Motor neuron (in vitro differentiated cells): ENCODE results near the gene NOX4. TPM values are rescaled to one million over a fixed set of nuclear protein-coding genes. Genes with fewer than 3 reads are reported as not detected.

Source experiments
- ATAC-seq, 8 experiments: fragments of 200-7000 bp; cut with Tn5 transposase; replicated peaks in 6 of 8; 2 replicates each; pipeline ENCODE4 v1.8.0; 2021; ENCODE audit warnings: mild to moderate bottlenecking in 8 of 8, moderate library complexity in 8 of 8
- H3K27ac ChIP-seq, 2 donors: fragments of 250-450 bp; sonication (Bioruptor Pico); 2 replicates each; pipeline ENCODE4 v1.9.0; 2021; ENCODE audit warnings: antibody characterized with exemption in 2 of 2, mild to moderate bottlenecking in 2 of 2, moderate library complexity in 1 of 2
- H3K4me1 ChIP-seq, 2 donors: fragments of 250-450 bp; sonication (Bioruptor Pico); replicated peaks in 1 of 2; 2 replicates each; pipeline ENCODE4 v1.6.1; 2021; ENCODE audit warnings: antibody characterized with exemption in 2 of 2, mild to moderate bottlenecking in 2 of 2, moderate library complexity in 1 of 2
- H3K4me3 ChIP-seq, 5 donors: fragments of 250-450 bp; sonication (Bioruptor Pico); 2 replicates each; pipeline ENCODE4 v1.9.0; 2021; ENCODE audit warnings: antibody characterized with exemption in 5 of 5, mild to moderate bottlenecking in 5 of 5, moderate library complexity in 4 of 5
- WGBS, 10 experiments: fragments of 450-650 bp; shearing (Covaris generic); methylation state at CpG; one replicate each; pipeline ENCODE4 v1.0.0; 2022; 5-methylcytosine and 5-hydroxymethylcytosine counted together
- in situ Hi-C, 9 experiments: fragments of 400-800 bp; cut with MboI; loops; one replicate each; pipeline ENCODE4 v1.15.0; 2021; ENCODE audit warnings: low sequenced_read_pairs in 9 of 9, low pct_unique_long_range_greater_than_20kb in 2 of 9; ENCODE audit not compliant: unreplicated experiment in 9 of 9
- total RNA-seq, 8 experiments: library from RNA; unstranded; fragments of 300-600 nt; gene quantifications; 2 replicates each; pipeline versions ENCODE4 v1.2.3 to v1.2.4, GENCODE V29; 2022

The NOX4 gene
- total RNA-seq, 8 experiments from 2014 or later = 0.36 to 3.1 (median 1.2) TPM

GRCh38 chr11:89498845-89499448 is 7.8 kb upstream of the NOX4 start:
- Histone ChIP-seq H3K27ac (no peak overlapping the region), H3K4me1 (no peaks in the 10 kb centered on the region), H3K4me3 (no peak overlapping the region)
- no peak for ATAC-seq
- WGBS, 10 experiments = 75 to 100% (median 89%) methylated on average over 2 to 5 of the region's 5 CpGs; no CpG with 5 or more reads in 3 of the 10 experiments
- in situ Hi-C loops = no loop called here

- in situ Hi-C loops = no loop called here
- no peak overlapping the region for H3K27ac ChIP-seq
- no peak for ATAC-seq
- H3K4me3 ChIP-seq = no peak overlapping the region
- WGBS, 10 experiments = 0 to 64% (median 40%) methylated on average over 1 to 3 of the region's 3 CpGs
- H3K4me1 ChIP-seq = peaks cover 0 to 6% of the 10 kb centered on the region in 2 donors
Measured at GRCh38 chr11:89495951-89496350, 4.8 kb upstream of the NOX4 start.

GRCh38 chr11:89493431-89493830 is 2.3 kb upstream of the NOX4 start:
- no peak for ATAC-seq
- Histone ChIP-seq H3K4me1 (peaks cover 7 to 15% of the 10 kb centered on the region in 2 donors), H3K4me3 (no peak overlapping the region), H3K27ac (no peak overlapping the region)
- in situ Hi-C loops = no loop called here
- 74 to 100% (median 89%) methylated on average over 1 to 3 of the region's 3 CpGs; no CpG with 5 or more reads in 2 of the 10 experiments for WGBS, 10 experiments

GRCh38 chr11:89490602-89490980 is 584 bp downstream of the NOX4 start:
- Histone ChIP-seq H3K27ac (no peak overlapping the region), H3K4me3 (peak overlapping the region; percentile 34 to 48 (median 37)), H3K4me1 (peaks cover 7 to 15% of the 10 kb centered on the region in 2 donors)
- in situ Hi-C loops = no loop called here
- ATAC-seq = no peak
- WGBS, 10 experiments = 0 to 80% (median 50%) methylated on average over 1 to 3 of the region's 3 CpGs; no CpG with 5 or more reads in 1 of the 10 experiments

GRCh38 chr11:89489930-89490329 is 1.2 kb downstream of the NOX4 start:
- ATAC-seq = no peak
- Histone ChIP-seq H3K4me3 (no peak overlapping the region), H3K4me1 (peaks cover 7 to 15% of the 10 kb centered on the region in 2 donors), H3K27ac (no peak overlapping the region)
- in situ Hi-C loops = no loop called here
- WGBS, 10 experiments = 78 to 100% (median 87%) methylated on average over 1 of the region's 1 CpG; no CpG with 5 or more reads in 2 of the 10 experiments

- no peak for ATAC-seq
- no peak overlapping the region for H3K27ac ChIP-seq
- H3K4me3 ChIP-seq = no peak overlapping the region
- in situ Hi-C loops = no loop called here
- WGBS, 10 experiments = 41 to 90% (median 81%) methylated on average over 2 to 3 of the region's 3 CpGs; no CpG with 5 or more reads in 1 of the 10 experiments
- H3K4me1 ChIP-seq = peaks cover 7 to 14% of the 10 kb centered on the region in 2 donors
Measured at GRCh38 chr11:89487016-89487415, 4.2 kb downstream of the NOX4 start.

- H3K27ac ChIP-seq = no peak overlapping the region
- ATAC-seq = no peak
- peaks cover under 1% of the 10 kb centered on the region in 2 donors for H3K4me1 ChIP-seq
- H3K4me3 ChIP-seq = no peak overlapping the region
- in situ Hi-C loops = no loop called here
Measured at GRCh38 chr11:89484896-89485295, 6.3 kb downstream of the NOX4 start.

- in situ Hi-C loops = no loop called here
- H3K27ac ChIP-seq = no peak overlapping the region
- no peak overlapping the region for H3K4me3 ChIP-seq
- 39 to 100% (median 61%) methylated on average over 1 to 6 of the region's 6 CpGs; no CpG with 5 or more reads in 3 of the 10 experiments for WGBS, 10 experiments
- H3K4me1 ChIP-seq = no peaks in the 10 kb centered on the region
- no peak for ATAC-seq
Measured at GRCh38 chr11:89477175-89477574, 14.0 kb downstream of the NOX4 start.

GRCh38 chr11:89463266-89463780 is 27.9 kb downstream of the NOX4 start:
- Histone ChIP-seq H3K4me3 (no peak overlapping the region), H3K4me1 (no peaks in the 10 kb centered on the region), H3K27ac (no peak overlapping the region)
- 0 to 100% (median 100%) methylated on average over 1 of the region's 1 CpG; no CpG with 5 or more reads in 1 of the 10 experiments for WGBS, 10 experiments
- in situ Hi-C loops = no loop called here
- no peak for ATAC-seq

- Histone ChIP-seq H3K4me1 (no peaks in the 10 kb centered on the region), H3K27ac (no peak overlapping the region), H3K4me3 (no peak overlapping the region)
- ATAC-seq = no peak
- in situ Hi-C loops = no loop called here
- 0 to 90% (median 48%) methylated on average over 1 to 2 of the region's 2 CpGs for WGBS, 10 experiments
Measured at GRCh38 chr11:89458716-89459115, 32.5 kb downstream of the NOX4 start.

GRCh38 chr11:89457190-89457589 is 34.0 kb downstream of the NOX4 start:
- Histone ChIP-seq H3K27ac (no peak overlapping the region), H3K4me1 (no peaks in the 10 kb centered on the region), H3K4me3 (no peak overlapping the region)
- in situ Hi-C loops = no loop called here
- WGBS, 10 experiments = 20 to 100% methylated on average over 1 to 2 of the region's 4 CpGs; no CpG with 5 or more reads in 8 of the 10 experiments
- no peak for ATAC-seq

- Histone ChIP-seq H3K27ac (no peak overlapping the region), H3K4me3 (no peak overlapping the region), H3K4me1 (no peaks in the 10 kb centered on the region)
- 0 to 100% (median 74%) methylated on average over 1 to 2 of the region's 2 CpGs; no CpG with 5 or more reads in 4 of the 10 experiments for WGBS, 10 experiments
- in situ Hi-C loops = no loop called here
- no peak for ATAC-seq
Measured at GRCh38 chr11:89456681-89457080, 34.5 kb downstream of the NOX4 start.

- in situ Hi-C loops = no loop called here
- Histone ChIP-seq H3K27ac (no peak overlapping the region), H3K4me3 (no peak overlapping the region), H3K4me1 (no peaks in the 10 kb centered on the region)
- WGBS, 10 experiments = 10 to 86% (median 63%) methylated on average over 1 to 3 of the region's 3 CpGs; no CpG with 5 or more reads in 2 of the 10 experiments
- no peak for ATAC-seq
Measured at GRCh38 chr11:89452780-89453179, 38.4 kb downstream of the NOX4 start.

- no peak for ATAC-seq
- Histone ChIP-seq H3K27ac (no peak overlapping the region), H3K4me1 (peaks cover 4 to 22% of the 10 kb centered on the region in 2 donors), H3K4me3 (no peak overlapping the region)
- in situ Hi-C loops = no loop called here
Measured at GRCh38 chr11:89447845-89448244, 43.3 kb downstream of the NOX4 start.
